SK-N-SH treated with all-trans-retinoic acid at 6 μM for 48 hours (cell line): ENCODE data around the gene FAT4.

Experiments used
- ATAC-seq: fragments of 200-7000 bp; cut with Tn5 transposase; 3 replicates; pipeline ENCODE4 v1.9.1; 2020; ENCODE audit warnings: mild to moderate bottlenecking, moderate library complexity
- ARNTL ChIP-seq: fragments of 450-650 bp; formaldehyde crosslinking; IDR thresholded peaks from 2 replicates; pipeline ENCODE4 v1.5.0; 2020; ENCODE audit warnings: low read depth, mild to moderate bottlenecking, moderate library complexity, borderline replicate concordance
- CSDC2 ChIP-seq: fragments of 250-450 bp; sonication (Bioruptor Pico); IDR thresholded peaks from 2 replicates; pipeline ENCODE4 v1.5.0; 2020; ENCODE audit warnings: mild to moderate bottlenecking, moderate library complexity
- ESRRG ChIP-seq: fragments of 250-450 bp; sonication (Bioruptor Pico); IDR thresholded peaks from 2 replicates; pipeline ENCODE4 v1.6.1; 2021; ENCODE audit warnings: mild to moderate bottlenecking
- GLIS3 ChIP-seq: fragments of 250-450 bp; sonication (Bioruptor Pico); IDR thresholded peaks from 2 replicates; pipeline ENCODE4 v1.5.0; 2020; ENCODE audit warnings: mild to moderate bottlenecking, moderate library complexity
- ISL1 ChIP-seq: fragments of 250-450 bp; sonication (Bioruptor Pico); IDR thresholded peaks from 2 replicates; pipeline ENCODE4 v2.1.2; 2022; ENCODE audit warnings: mild to moderate bottlenecking, moderate library complexity
- OSR1 ChIP-seq: fragments of 250-450 bp; sonication (Bioruptor Pico); IDR thresholded peaks from 2 replicates; pipeline ENCODE4 v1.8.0; 2022; ENCODE audit warnings: moderate library complexity, mild to moderate bottlenecking, inconsistent platforms
- PATZ1 ChIP-seq: fragments of 250-450 bp; sonication (Bioruptor Pico); IDR thresholded peaks from 2 replicates; pipeline ENCODE4 v1.8.0; 2020; ENCODE audit warnings: mild to moderate bottlenecking, moderate library complexity, borderline replicate concordance
- SNAI2 ChIP-seq: fragments of 250-450 bp; sonication (Bioruptor Pico); IDR thresholded peaks from 2 replicates; pipeline ENCODE4 v1.5.0; 2020; ENCODE audit warnings: mild to moderate bottlenecking, moderate library complexity
- TCF4 ChIP-seq: fragments of 250-450 bp; sonication (Bioruptor Pico); IDR thresholded peaks from 2 replicates; pipeline ENCODE4 v1.8.0; 2021; ENCODE audit warnings: mild to moderate bottlenecking, moderate library complexity, borderline replicate concordance
- TOX ChIP-seq: fragments of 250-450 bp; sonication (Bioruptor Pico); IDR thresholded peaks from 2 replicates; pipeline ENCODE4 v1.8.0; 2021; ENCODE audit warnings: mild to moderate bottlenecking, moderate library complexity, borderline replicate concordance
- TSHZ2 ChIP-seq: fragments of 250-450 bp; sonication (Bioruptor Pico); IDR thresholded peaks from 2 replicates; pipeline ENCODE4 v1.5.0; 2020; ENCODE audit warnings: mild to moderate bottlenecking, moderate library complexity
- ZC3H10 ChIP-seq: fragments of 250-450 bp; sonication (Bioruptor Pico); IDR thresholded peaks from 2 replicates; pipeline ENCODE4 v1.5.1; 2021; ENCODE audit warnings: mild to moderate bottlenecking, moderate library complexity
- ZFP3 ChIP-seq: fragments of 250-450 bp; sonication (Bioruptor Pico); IDR thresholded peaks from 2 replicates; pipeline ENCODE4 v1.5.0; 2020; ENCODE audit warnings: mild to moderate bottlenecking, moderate library complexity
- ZFP30 ChIP-seq: fragments of 450-650 bp; formaldehyde crosslinking; IDR thresholded peaks from 2 replicates; pipeline ENCODE4 v1.5.0; 2022; ENCODE audit warnings: mild to moderate bottlenecking, moderate library complexity
- ZNF565 ChIP-seq: fragments of 450-650 bp; formaldehyde crosslinking; conservative IDR thresholded peaks from 2 replicates; pipeline ENCODE4 v1.5.0; 2020; ENCODE audit warnings: low read depth, mild to moderate bottlenecking, moderate library complexity
- ZNF70 ChIP-seq: fragments of 450-650 bp; formaldehyde crosslinking; IDR thresholded peaks from 2 replicates; pipeline ENCODE4 v1.5.0; 2020; ENCODE audit warnings: mild to moderate bottlenecking, moderate library complexity
- ZNF8 ChIP-seq: fragments of 450-650 bp; formaldehyde crosslinking; IDR thresholded peaks from 2 replicates; pipeline ENCODE4 v1.5.0; 2020; ENCODE audit warnings: mild to moderate bottlenecking, moderate library complexity
- TF ChIP-seq, protein P1 (sequence below): fragments of 250-450 bp; sonication (Bioruptor Pico); IDR thresholded peaks from 2 replicates; pipeline ENCODE4 v1.5.1; 2021; ENCODE audit warnings: mild to moderate bottlenecking, moderate library complexity
- TF ChIP-seq, protein P2 (sequence below): fragments of 250-450 bp; sonication (Bioruptor Pico); IDR thresholded peaks from 2 replicates; pipeline ENCODE4 v1.8.0; 2021; ENCODE audit warnings: low read depth, mild to moderate bottlenecking, moderate library complexity, borderline replicate concordance
- TF ChIP-seq, protein P3 (sequence below): fragments of 250-450 bp; sonication (Bioruptor Pico); IDR thresholded peaks from 2 replicates; pipeline ENCODE4 v1.5.1; 2020; ENCODE audit warnings: low read depth, mild to moderate bottlenecking, moderate library complexity

Gene FAT4

GRCh38 chr4:125280892-125281403 lies 33.8 kb upstream of the FAT4 start:
- TF ChIP-seq ZFP3 (no peak), TOX (CRISPR knock-in tag) (no peak), SNAI2 (CRISPR knock-in tag) (no peak), OSR1 (CRISPR knock-in tag) (no peak), ZNF8 (no peak), TCF4 (CRISPR knock-in tag) (no peak), ZC3H10 (CRISPR knock-in tag) (no peak), PATZ1 (CRISPR knock-in tag) (no peak)
- TF ChIP-seq, all 23 proteins: peak for 0
- ATAC-seq = no peak

DNA sequence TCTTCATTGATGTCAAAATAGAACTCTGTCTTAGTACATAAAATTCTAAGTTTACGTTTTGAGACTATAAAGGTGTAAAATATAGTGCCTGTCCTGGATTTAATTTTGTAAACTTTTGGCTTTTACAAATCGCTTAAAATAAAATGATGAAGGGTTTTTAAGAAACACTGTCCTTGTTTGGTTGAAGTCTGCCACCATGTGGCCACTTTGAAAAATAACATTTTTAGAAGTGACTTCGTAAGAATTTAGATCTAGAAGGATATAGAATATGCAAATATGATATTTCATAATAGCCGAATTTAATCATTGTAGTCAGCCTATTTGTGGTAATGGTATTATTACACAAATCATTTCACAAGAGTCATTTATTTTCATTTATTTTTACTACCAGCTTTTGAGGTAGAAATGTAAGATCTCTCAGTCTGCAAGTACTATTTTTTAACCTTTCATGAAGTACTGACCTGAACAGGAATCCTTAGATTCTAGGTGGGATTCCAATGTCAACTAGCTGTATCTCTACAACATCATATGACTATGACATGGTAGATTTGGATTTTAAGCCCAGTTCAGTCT lies 31.0 kb upstream of the FAT4 start:
- ATAC-seq = peak; percentile 51; the same call in 2 of the 3 replicates
- TF ChIP-seq OSR1 (CRISPR knock-in tag) (no peak), ESRRG (CRISPR knock-in tag) (no peak), TSHZ2 (CRISPR knock-in tag) (no peak), TCF4 (CRISPR knock-in tag) (no peak), CSDC2 (CRISPR knock-in tag) (no peak), ZFP30 (CRISPR knock-in tag) (no peak), ISL1 (no peak)
- TF ChIP-seq, protein P1, sequence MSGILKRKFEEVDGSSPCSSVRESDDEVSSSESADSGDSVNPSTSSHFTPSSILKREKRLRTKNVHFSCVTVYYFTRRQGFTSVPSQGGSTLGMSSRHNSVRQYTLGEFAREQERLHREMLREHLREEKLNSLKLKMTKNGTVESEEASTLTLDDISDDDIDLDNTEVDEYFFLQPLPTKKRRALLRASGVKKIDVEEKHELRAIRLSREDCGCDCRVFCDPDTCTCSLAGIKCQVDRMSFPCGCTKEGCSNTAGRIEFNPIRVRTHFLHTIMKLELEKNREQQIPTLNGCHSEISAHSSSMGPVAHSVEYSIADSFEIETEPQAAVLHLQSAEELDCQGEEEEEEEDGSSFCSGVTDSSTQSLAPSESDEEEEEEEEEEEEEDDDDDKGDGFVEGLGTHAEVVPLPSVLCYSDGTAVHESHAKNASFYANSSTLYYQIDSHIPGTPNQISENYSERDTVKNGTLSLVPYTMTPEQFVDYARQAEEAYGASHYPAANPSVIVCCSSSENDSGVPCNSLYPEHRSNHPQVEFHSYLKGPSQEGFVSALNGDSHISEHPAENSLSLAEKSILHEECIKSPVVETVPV (CRISPR knock-in tag) = no peak

DNA sequence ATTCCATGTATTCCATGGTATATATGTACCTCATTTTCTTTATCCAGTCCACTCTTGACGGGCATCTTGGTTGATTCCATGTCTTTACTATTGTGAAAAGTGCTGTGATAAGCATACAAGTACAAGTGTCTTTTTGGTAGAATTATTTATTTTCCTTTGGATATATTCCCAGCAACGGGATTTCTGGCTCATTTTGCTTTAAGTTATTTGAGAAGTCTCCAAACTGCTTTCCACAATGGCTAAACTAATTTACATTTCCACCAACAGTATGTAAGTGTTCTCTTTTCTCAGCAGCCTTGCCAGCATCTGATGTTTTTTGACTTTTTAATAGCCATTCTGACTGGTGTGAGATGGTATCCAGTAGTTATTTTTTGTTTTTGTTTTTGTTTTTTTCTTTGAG lies 17.6 kb upstream of the FAT4 start:
- no peak for ATAC-seq

More for the DNA sequence above, 17.6 kb upstream of the FAT4 start:
- TF ChIP-seq TOX (CRISPR knock-in tag) (no peak), OSR1 (CRISPR knock-in tag) (no peak), PATZ1 (CRISPR knock-in tag) (no peak), GLIS3 (no peak), ZFP3 (no peak), ZNF70 (CRISPR knock-in tag) (no peak), TCF4 (CRISPR knock-in tag) (no peak), SNAI2 (CRISPR knock-in tag) (no peak), ARNTL (CRISPR knock-in tag) (no peak), ZNF565 (no peak), ZNF8 (no peak), CSDC2 (CRISPR knock-in tag) (no peak), ISL1 (no peak), TSHZ2 (CRISPR knock-in tag) (no peak)
- TF ChIP-seq, protein P2, sequence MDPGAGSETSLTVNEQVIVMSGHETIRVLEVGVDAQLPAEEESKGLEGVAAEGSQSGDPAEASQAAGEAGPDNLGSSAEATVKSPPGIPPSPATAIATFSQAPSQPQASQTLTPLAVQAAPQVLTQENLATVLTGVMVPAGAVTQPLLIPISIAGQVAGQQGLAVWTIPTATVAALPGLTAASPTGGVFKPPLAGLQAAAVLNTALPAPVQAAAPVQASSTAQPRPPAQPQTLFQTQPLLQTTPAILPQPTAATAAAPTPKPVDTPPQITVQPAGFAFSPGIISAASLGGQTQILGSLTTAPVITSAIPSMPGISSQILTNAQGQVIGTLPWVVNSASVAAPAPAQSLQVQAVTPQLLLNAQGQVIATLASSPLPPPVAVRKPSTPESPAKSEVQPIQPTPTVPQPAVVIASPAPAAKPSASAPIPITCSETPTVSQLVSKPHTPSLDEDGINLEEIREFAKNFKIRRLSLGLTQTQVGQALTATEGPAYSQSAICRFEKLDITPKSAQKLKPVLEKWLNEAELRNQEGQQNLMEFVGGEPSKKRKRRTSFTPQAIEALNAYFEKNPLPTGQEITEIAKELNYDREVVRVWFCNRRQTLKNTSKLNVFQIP = no peak
- TF ChIP-seq, protein P1 (CRISPR knock-in tag) = no peak
- TF ChIP-seq, protein P3, sequence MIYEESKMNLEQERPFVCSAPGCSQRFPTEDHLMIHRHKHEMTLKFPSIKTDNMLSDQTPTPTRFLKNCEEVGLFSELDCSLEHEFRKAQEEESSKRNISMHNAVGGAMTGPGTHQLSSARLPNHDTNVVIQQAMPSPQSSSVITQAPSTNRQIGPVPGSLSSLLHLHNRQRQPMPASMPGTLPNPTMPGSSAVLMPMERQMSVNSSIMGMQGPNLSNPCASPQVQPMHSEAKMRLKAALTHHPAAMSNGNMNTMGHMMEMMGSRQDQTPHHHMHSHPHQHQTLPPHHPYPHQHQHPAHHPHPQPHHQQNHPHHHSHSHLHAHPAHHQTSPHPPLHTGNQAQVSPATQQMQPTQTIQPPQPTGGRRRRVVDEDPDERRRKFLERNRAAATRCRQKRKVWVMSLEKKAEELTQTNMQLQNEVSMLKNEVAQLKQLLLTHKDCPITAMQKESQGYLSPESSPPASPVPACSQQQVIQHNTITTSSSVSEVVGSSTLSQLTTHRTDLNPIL (CRISPR knock-in tag) = no peak
